H9 (cell line): ENCODE data around the gene ZNF76. TPM values are rescaled to one million over a fixed set of nuclear protein-coding genes. Genes with fewer than 3 reads are reported as not detected.
"Not testable (repeated sequence)": the region's sequence is repeated elsewhere in the genome, so short reads cannot be mapped to it uniquely, and the experiment has no call there.

Source experiments
- DNase-seq: peaks from one replicate; pipeline ENCODE4 v3.0.0-alpha.2; 2017
- H2AFZ ChIP-seq: one replicate; pipeline ENCODE4 v1.6.1; 2013; ENCODE audit warnings: mild to moderate bottlenecking, low read length, control low read depth, moderate library complexity
- H2AK5ac ChIP-seq: 2 replicates; pipeline ENCODE4 v1.6.1; 2013; ENCODE audit warnings: low read length, control low read depth, mixed read lengths; ENCODE audit not compliant: insufficient read length
- H2BK120ac ChIP-seq: one replicate; pipeline ENCODE4 v1.6.1; 2013; ENCODE audit warnings: low read depth, mild to moderate bottlenecking, low read length, control low read depth, inconsistent platforms; ENCODE audit not compliant: poor library complexity, severe bottlenecking
- H2BK12ac ChIP-seq: 2 replicates; pipeline ENCODE4 v1.6.1; 2013; ENCODE audit warnings: low read length, control low read depth, mixed read lengths, low read depth; ENCODE audit not compliant: insufficient read length
- H2BK15ac ChIP-seq: 2 replicates; pipeline ENCODE4 v1.6.1; 2013; ENCODE audit warnings: low read depth, low read length, control low read depth
- H2BK20ac ChIP-seq: one replicate; pipeline ENCODE4 v1.6.1; 2013; ENCODE audit warnings: low read depth, mild to moderate bottlenecking, low read length, control low read depth, inconsistent platforms; ENCODE audit not compliant: poor library complexity, severe bottlenecking
- H2BK5ac ChIP-seq: 2 replicates; pipeline ENCODE4 v1.6.1; 2013; ENCODE audit warnings: low read length, control low read depth, mixed read lengths; ENCODE audit not compliant: insufficient read length
- H3K14ac ChIP-seq: 2 replicates; pipeline ENCODE4 v1.6.1; 2013; ENCODE audit warnings: low read length, control low read depth; ENCODE audit not compliant: insufficient read depth
- H3K18ac ChIP-seq: 2 replicates; pipeline ENCODE4 v1.6.1; 2013; ENCODE audit warnings: low read depth, mild to moderate bottlenecking, mixed read lengths, low read length, control low read depth; ENCODE audit not compliant: insufficient read length
- H3K23ac ChIP-seq: 2 replicates; pipeline ENCODE4 v1.6.1; 2013; ENCODE audit warnings: low read length, control low read depth, mixed read lengths, low read depth; ENCODE audit not compliant: insufficient read length
- H3K23me2 ChIP-seq: 2 replicates; pipeline ENCODE4 v1.6.1; 2013; ENCODE audit warnings: low read depth, mild to moderate bottlenecking, mixed read lengths, low read length, control low read depth; ENCODE audit not compliant: insufficient read length, poor library complexity, severe bottlenecking
- H3K27ac ChIP-seq: 2 replicates; pipeline ENCODE4 v1.5.1; 2013; ENCODE audit warnings: low read length, control low read depth, mixed read lengths, low read depth; ENCODE audit not compliant: insufficient read length
- H3K27me3 ChIP-seq: 2 replicates; pipeline ENCODE4 v1.6.1; 2013; ENCODE audit warnings: low read length, control low read depth, inconsistent platforms; ENCODE audit not compliant: insufficient read depth
- H3K4ac ChIP-seq: 2 replicates; pipeline ENCODE4 v1.6.1; 2013; ENCODE audit warnings: low read depth, mild to moderate bottlenecking, control low read depth, inconsistent platforms, low read length, moderate library complexity
- H3K4me1 ChIP-seq: 2 replicates; pipeline ENCODE4 v1.6.1; 2013; ENCODE audit warnings: low read length, control low read depth, inconsistent platforms; ENCODE audit not compliant: insufficient read depth
- H3K4me2 ChIP-seq: 2 replicates; pipeline ENCODE4 v1.6.1; 2013; ENCODE audit warnings: low read length, control low read depth, mixed read lengths; ENCODE audit not compliant: insufficient read length, insufficient read depth
- H3K56ac ChIP-seq: 2 replicates; pipeline ENCODE4 v1.6.1; 2013; ENCODE audit warnings: low read depth, mild to moderate bottlenecking, mixed read lengths, low read length, control low read depth; ENCODE audit not compliant: insufficient read length
- H3K79me1 ChIP-seq: 2 replicates; pipeline ENCODE4 v1.6.1; 2013; ENCODE audit warnings: low read depth, mild to moderate bottlenecking, moderate library complexity, low read length, control low read depth, inconsistent platforms; ENCODE audit not compliant: insufficient read depth, poor library complexity, severe bottlenecking
- H3K79me2 ChIP-seq: 2 replicates; pipeline ENCODE4 v1.6.1; 2013; ENCODE audit warnings: low read length, control low read depth, inconsistent platforms; ENCODE audit not compliant: insufficient read depth
- H3K9ac ChIP-seq: 2 replicates; pipeline ENCODE4 v1.6.1; 2013; ENCODE audit warnings: low read length, control low read depth, mixed read lengths; ENCODE audit not compliant: insufficient read length; ENCODE audit errors: extremely low read depth
- H3K9me3 ChIP-seq: one replicate; pipeline ENCODE4 v1.6.1; 2013; ENCODE audit warnings: low read depth, low read length, inconsistent platforms; ENCODE audit not compliant: control insufficient read depth
- H3T11ph ChIP-seq: one replicate; pipeline ENCODE4 v1.6.1; 2013; ENCODE audit warnings: mild to moderate bottlenecking, low read length, control low read depth, inconsistent platforms
- H4K20me1 ChIP-seq: one replicate; pipeline ENCODE4 v1.6.1; 2013; ENCODE audit not compliant: control insufficient read depth, insufficient read length, insufficient read depth
- H4K5ac ChIP-seq: 2 replicates; pipeline ENCODE4 v1.6.1; 2013; ENCODE audit warnings: low read depth, mild to moderate bottlenecking, mixed read lengths, low read length, control low read depth; ENCODE audit not compliant: insufficient read length
- H4K8ac ChIP-seq: replicated peaks from 2 replicates; pipeline ENCODE4 v1.6.1; 2013; ENCODE audit warnings: low read length, control low read depth, mixed read lengths, low read depth; ENCODE audit not compliant: insufficient read length
- H4K91ac ChIP-seq: 2 replicates; pipeline ENCODE4 v1.6.1; 2013; ENCODE audit warnings: low read depth, mild to moderate bottlenecking, moderate library complexity, mixed read lengths, low read length, control low read depth; ENCODE audit not compliant: insufficient read length
- H3K27ac Mint-ChIP-seq, 3 experiments: 2 replicates in 2 of 3; 3 replicates in 1 of 3; pipeline ENCODE4 v1.8.0; 2020 to 2021; ENCODE audit warnings: mixed read lengths in 3 of 3, mild to moderate bottlenecking in 1 of 3, moderate library complexity in 1 of 3
- H3K27me3 Mint-ChIP-seq: 2 replicates; pipeline ENCODE4 v1.8.0; 2021; ENCODE audit warnings: low read depth, mild to moderate bottlenecking, moderate library complexity, mixed read lengths
- H3K36me3 Mint-ChIP-seq, 3 experiments: 2 replicates in 2 of 3; 3 replicates in 1 of 3; pipeline ENCODE4 v1.8.0; 2020 to 2021; ENCODE audit warnings: low read depth in 3 of 3, mixed read lengths in 3 of 3; ENCODE audit not compliant: insufficient read depth in 1 of 3
- H3K4me1 Mint-ChIP-seq, 2 experiments: 2 replicates each; pipeline ENCODE4 v1.8.0; 2020; ENCODE audit warnings: mixed read lengths in 2 of 2
- H3K4me3 Mint-ChIP-seq, 2 experiments: 2 replicates in 1 of 2; 3 replicates in 1 of 2; pipeline ENCODE4 v1.8.0; 2020 to 2021; ENCODE audit warnings: mild to moderate bottlenecking in 2 of 2, mixed read lengths in 2 of 2, moderate library complexity in 1 of 2
- H3K9me3 Mint-ChIP-seq, 2 experiments: 2 replicates in 1 of 2; 3 replicates in 1 of 2; pipeline ENCODE4 v1.8.0; 2020; ENCODE audit warnings: mild to moderate bottlenecking in 2 of 2, mixed read lengths in 2 of 2, moderate library complexity in 1 of 2
- WGBS: extraction: QIAGEN DNeasy Blood & Tissue Kit; methylation state at CpG from one replicate; pipeline ENCODE4 v1.1.7; 2013; ENCODE audit warnings: missing lambda C conversion rate, low lambda C conversion rate, mixed read lengths; ENCODE audit not compliant: insufficient read length; ENCODE audit errors: extremely low coverage; 5-methylcytosine and 5-hydroxymethylcytosine counted together
- total RNA-seq: library from RNA; stranded (reverse); gene quantifications from 2 replicates; pipeline ENCODE4 v1.2.1, GENCODE V29; 2021
- TF ChIP-seq, protein P1 (sequence below): fragments of 200-600 bp; sonication (generic); conservative IDR thresholded peaks from 3 replicates; pipeline ENCODE4 v1.8.0; 2021; ENCODE audit warnings: antibody characterized with exemption, mild to moderate bottlenecking

Gene ZNF76
- total RNA-seq, 1 experiment from 2014 or later, result 21.1 TPM

DNA sequence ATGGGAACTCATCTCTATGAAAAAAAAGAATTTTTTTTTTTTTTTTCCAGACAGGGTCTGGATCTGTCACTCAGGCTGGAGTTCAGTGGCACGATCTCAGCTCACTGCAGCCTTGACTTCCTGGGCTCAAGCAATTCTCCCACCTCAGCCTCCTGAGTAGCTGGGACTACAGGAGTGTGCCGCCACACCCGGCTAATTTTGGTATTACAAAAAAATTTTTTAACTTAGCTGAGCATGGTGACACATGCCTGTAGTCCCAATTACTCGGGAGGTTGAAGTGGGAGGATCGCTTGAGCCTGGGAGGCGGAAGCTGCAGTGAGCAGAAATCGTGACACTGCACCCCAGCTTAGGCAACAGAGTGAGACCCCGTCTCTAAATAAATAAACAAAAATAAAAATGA, 45.6 kb downstream of the ZNF76 start:
- Mint-ChIP-seq H3K9me3 (no peaks in the 10 kb centered on the region), H3K27ac (no peak overlapping the region), H3K36me3 (no peaks in the 10 kb centered on the region), H3K4me3 (no peak overlapping the region), H3K4me1 (peaks cover 12 to 18% of the 10 kb centered on the region in 2 experiments), H3K27me3 (no peaks in the 10 kb centered on the region; the same call in 1 of the 2 replicates)
- H3K23me2 ChIP-seq, result no peaks in the 10 kb centered on the region
- no peak overlapping the region for H3K9ac ChIP-seq
- no peak overlapping the region for H2BK15ac ChIP-seq
- no peak overlapping the region for H4K91ac ChIP-seq
- H2BK5ac ChIP-seq, result no peak overlapping the region
- no peaks in the 10 kb centered on the region for H3K79me1 ChIP-seq
- no peaks in the 10 kb centered on the region for H4K20me1 ChIP-seq
- TF ChIP-seq, protein P1, sequence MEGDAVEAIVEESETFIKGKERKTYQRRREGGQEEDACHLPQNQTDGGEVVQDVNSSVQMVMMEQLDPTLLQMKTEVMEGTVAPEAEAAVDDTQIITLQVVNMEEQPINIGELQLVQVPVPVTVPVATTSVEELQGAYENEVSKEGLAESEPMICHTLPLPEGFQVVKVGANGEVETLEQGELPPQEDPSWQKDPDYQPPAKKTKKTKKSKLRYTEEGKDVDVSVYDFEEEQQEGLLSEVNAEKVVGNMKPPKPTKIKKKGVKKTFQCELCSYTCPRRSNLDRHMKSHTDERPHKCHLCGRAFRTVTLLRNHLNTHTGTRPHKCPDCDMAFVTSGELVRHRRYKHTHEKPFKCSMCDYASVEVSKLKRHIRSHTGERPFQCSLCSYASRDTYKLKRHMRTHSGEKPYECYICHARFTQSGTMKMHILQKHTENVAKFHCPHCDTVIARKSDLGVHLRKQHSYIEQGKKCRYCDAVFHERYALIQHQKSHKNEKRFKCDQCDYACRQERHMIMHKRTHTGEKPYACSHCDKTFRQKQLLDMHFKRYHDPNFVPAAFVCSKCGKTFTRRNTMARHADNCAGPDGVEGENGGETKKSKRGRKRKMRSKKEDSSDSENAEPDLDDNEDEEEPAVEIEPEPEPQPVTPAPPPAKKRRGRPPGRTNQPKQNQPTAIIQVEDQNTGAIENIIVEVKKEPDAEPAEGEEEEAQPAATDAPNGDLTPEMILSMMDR, result peak; percentile 30; the same call in 2 of the 3 replicates
- WGBS, result no CpG with 5 or more reads among the region's 8 CpGs
- no peak overlapping the region for H4K8ac ChIP-seq
- no peak for DNase-seq
- no peak overlapping the region for H3K56ac ChIP-seq
- no peak overlapping the region for H3T11ph ChIP-seq
- H3K4ac ChIP-seq, result no peak overlapping the region
- H3K14ac ChIP-seq, result no peak overlapping the region
- no peak overlapping the region for H2BK20ac ChIP-seq
- no peak overlapping the region for H3K27ac ChIP-seq
- no peak overlapping the region for H2BK12ac ChIP-seq
- H3K79me2 ChIP-seq, result no peaks in the 10 kb centered on the region
- H2BK120ac ChIP-seq, result no peak overlapping the region
- no peak overlapping the region for H3K23ac ChIP-seq
- no peaks in the 10 kb centered on the region for H3K9me3 ChIP-seq
- H4K5ac ChIP-seq, result no peak overlapping the region
- H2AK5ac ChIP-seq, result no peak overlapping the region
- no peaks in the 10 kb centered on the region for H3K27me3 ChIP-seq
- H2AFZ ChIP-seq, result no peak overlapping the region
- H3K4me1 ChIP-seq, result no peaks in the 10 kb centered on the region; the same call in 1 of the 2 replicates
- H3K4me2 ChIP-seq, result no peak overlapping the region
- no peak overlapping the region for H3K18ac ChIP-seq

GRCh38 chr6:35307138-35307537, 47.6 kb downstream of the ZNF76 start:
- Mint-ChIP-seq H3K27ac (peak overlapping the region in 1 of 3 experiments; percentile 89; a peak in 1 of 7 replicates), H3K4me1 (peaks cover 16 to 20% of the 10 kb centered on the region in 2 experiments)
- not testable (repeated sequence) for H3K9me3 Mint-ChIP-seq, H3K56ac ChIP-seq, H2BK20ac ChIP-seq, H2AFZ ChIP-seq, H3K79me1 ChIP-seq, H3K23me2 ChIP-seq, H4K20me1 ChIP-seq, H4K5ac ChIP-seq, H3K36me3 Mint-ChIP-seq, H3K27ac ChIP-seq, H3K14ac ChIP-seq, H3K23ac ChIP-seq, H3K9ac ChIP-seq, H4K91ac ChIP-seq, H3K4ac ChIP-seq, H3K27me3 Mint-ChIP-seq, H2BK5ac ChIP-seq, H3K4me3 Mint-ChIP-seq, H3K4me2 ChIP-seq, H3K9me3 ChIP-seq, H3K4me1 ChIP-seq, H3T11ph ChIP-seq, H3K27me3 ChIP-seq, H2BK120ac ChIP-seq, H3K18ac ChIP-seq, H2AK5ac ChIP-seq, DNase-seq, H2BK15ac ChIP-seq, H3K79me2 ChIP-seq, H2BK12ac ChIP-seq, H4K8ac ChIP-seq
- WGBS, result no CpG with 5 or more reads among the region's 15 CpGs
